ENCODE results near the gene PIGK.

DNA sequence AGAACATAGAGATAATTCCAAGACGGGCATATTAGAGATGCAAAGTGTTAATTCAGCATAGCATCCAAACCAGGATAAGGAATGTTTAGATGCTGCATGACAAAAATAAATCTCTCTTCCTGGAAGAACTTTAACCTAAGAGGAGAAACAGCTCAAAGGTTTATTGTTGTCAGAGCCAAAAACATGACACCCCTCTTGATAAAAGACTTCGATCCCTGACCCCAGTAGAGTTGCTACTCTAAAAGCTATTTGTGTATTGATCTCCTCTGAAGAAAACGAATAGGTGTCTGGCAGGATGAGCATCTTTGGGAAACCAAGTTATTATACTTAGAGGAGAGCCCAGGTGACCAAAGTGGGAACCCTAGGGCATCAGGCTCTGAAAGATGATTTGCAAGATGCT is 158.1 kb downstream of the PIGK start:
- TF ChIP-seq POLR2A (IDR thresholded peaks at IDR 0.05; ENCODE audit: borderline replicate concordance, extremely low read depth, insufficient read depth, insufficient read length) (no peak), CEBPB (IDR thresholded peaks at IDR 0.05; ENCODE audit: low read depth) (no peak), EZH2 (IDR thresholded peaks at IDR 0.05) (no peak)
- TF ChIP-seq, protein P1, sequence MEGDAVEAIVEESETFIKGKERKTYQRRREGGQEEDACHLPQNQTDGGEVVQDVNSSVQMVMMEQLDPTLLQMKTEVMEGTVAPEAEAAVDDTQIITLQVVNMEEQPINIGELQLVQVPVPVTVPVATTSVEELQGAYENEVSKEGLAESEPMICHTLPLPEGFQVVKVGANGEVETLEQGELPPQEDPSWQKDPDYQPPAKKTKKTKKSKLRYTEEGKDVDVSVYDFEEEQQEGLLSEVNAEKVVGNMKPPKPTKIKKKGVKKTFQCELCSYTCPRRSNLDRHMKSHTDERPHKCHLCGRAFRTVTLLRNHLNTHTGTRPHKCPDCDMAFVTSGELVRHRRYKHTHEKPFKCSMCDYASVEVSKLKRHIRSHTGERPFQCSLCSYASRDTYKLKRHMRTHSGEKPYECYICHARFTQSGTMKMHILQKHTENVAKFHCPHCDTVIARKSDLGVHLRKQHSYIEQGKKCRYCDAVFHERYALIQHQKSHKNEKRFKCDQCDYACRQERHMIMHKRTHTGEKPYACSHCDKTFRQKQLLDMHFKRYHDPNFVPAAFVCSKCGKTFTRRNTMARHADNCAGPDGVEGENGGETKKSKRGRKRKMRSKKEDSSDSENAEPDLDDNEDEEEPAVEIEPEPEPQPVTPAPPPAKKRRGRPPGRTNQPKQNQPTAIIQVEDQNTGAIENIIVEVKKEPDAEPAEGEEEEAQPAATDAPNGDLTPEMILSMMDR (IDR thresholded peaks at IDR 0.05 in 2 of 3, conservative IDR thresholded peaks at IDR 0.05 in 1 of 3; ENCODE audit: borderline replicate concordance in 1 of 3, insufficient read depth in 1 of 3, low read depth in 2 of 3, low read length in 2 of 3), result no peak
- TF ChIP-seq, protein P2, sequence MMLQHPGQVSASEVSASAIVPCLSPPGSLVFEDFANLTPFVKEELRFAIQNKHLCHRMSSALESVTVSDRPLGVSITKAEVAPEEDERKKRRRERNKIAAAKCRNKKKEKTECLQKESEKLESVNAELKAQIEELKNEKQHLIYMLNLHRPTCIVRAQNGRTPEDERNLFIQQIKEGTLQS (IDR thresholded peaks at IDR 0.05), result no peak

Data from HCT116 (cell line).